HL-60/S4 treated with phorbol 12-myristate 13-acetate at 8.2 ng/mL for 4 days and 3 days (cell line): ENCODE data around the gene NUP35.

Experiments used
- in situ Hi-C: fragments of 300-500 bp; cut with MboI; formaldehyde crosslinking; loops from 2 replicates; pipeline ENCODE4 v1.15.0; 2022; ENCODE audit warnings: low sequenced_read_pairs

NUP35 gene

GRCh38 chr2:183207110-183207509 lies 82.9 kb downstream of the NUP35 start:
- in situ Hi-C loops = no loop called here

- in situ Hi-C loops = no loop called here
These were observed 85.3 kb downstream of the NUP35 start for GRCh38 chr2:183209395-183210028.
